ENCODE results near the gene RNF6. TPM values are rescaled to one million over a fixed set of nuclear protein-coding genes. Genes with fewer than 3 reads are reported as not detected.

The RNF6 gene
- total RNA-seq, 1 experiment from 2014 or later = 23.7 TPM

- DNase-seq (ENCODE audit: low read depth) = no peak
Measured at GRCh38 chr13:26225896-26226617, 3.9 kb upstream of the RNF6 start.

DNA sequence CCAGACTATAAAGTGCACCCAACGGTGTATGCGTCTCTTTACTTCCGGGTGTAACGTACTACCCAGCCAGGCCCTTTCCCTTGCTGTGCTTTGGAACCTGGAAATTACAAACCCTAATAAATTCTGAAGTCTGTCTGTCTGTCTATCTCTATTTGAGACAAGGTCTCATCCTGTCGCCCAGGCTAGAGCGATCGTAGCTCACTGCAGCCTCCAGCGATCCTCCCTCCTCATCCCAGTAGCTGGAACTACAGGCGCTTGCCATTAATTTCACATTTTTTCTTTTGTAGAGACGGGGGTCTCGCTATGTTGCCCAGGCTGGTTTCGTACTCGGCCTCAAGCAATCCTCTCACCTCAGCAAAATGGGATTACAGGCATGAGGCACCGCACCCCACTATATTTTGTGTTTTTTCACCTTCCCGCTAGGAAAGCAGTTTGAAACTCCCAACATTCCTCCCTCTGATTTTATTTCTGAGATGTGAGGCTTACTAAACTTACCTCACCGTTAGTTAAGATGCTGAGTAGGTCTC lies 469 bp upstream of the RNF6 start:
- DNase-seq (ENCODE audit: low read depth) = no peak

GRCh38 chr13:26221399-26221720 lies 754 bp downstream of the RNF6 start:
- no peak for DNase-seq (ENCODE audit: low read depth)

- DNase-seq (ENCODE audit: low read depth) = peak; percentile 29
Measured at GRCh38 chr13:26220575-26220974, 1.5 kb downstream of the RNF6 start.

DNA sequence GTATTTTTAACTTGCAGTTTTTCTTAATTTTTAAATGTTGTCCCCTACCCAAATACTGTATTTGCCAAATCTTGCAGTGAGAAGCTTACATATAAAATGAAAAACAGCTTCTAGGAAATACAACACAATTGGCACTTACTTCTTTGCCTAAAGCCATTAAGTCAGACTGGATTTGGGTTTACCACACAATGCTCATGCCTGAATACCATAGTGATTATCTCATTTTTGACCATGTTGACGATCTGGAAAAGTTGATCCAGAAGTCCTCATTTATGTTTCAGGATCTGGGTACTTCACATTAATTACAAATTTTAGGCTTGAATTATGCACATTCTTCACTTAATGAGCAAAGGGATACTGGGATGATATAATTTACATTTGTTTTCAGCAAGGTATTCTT lies 2.4 kb downstream of the RNF6 start:
- DNase-seq (ENCODE audit: low read depth) = peak; percentile 7

GRCh38 chr13:26216042-26216441 lies 6.1 kb downstream of the RNF6 start:
- no peak for DNase-seq (ENCODE audit: low read depth)

DNA sequence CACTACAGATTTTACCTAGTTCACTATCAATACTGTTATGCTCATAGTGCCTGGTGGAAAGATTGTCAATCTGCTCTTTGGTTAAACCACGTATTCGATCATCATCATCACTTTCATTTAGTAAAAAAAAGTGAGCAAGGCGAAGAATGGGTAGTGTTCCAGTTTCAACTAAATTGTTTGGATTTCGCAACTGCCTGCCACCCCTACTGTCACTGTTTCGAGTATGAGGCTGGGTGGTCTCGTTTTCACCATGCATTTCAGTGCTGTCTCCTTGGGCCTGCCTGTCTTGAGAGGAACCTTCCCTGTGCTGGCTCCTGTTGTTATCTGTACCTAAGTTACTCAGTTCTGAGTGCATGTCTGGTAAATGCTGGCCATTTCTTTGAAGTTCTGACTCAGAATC lies 8.1 kb downstream of the RNF6 start:
- no peak for DNase-seq (ENCODE audit: low read depth)

GRCh38 chr13:26213345-26213744 lies 8.8 kb downstream of the RNF6 start:
- DNase-seq (ENCODE audit: low read depth) = no peak

DNA sequence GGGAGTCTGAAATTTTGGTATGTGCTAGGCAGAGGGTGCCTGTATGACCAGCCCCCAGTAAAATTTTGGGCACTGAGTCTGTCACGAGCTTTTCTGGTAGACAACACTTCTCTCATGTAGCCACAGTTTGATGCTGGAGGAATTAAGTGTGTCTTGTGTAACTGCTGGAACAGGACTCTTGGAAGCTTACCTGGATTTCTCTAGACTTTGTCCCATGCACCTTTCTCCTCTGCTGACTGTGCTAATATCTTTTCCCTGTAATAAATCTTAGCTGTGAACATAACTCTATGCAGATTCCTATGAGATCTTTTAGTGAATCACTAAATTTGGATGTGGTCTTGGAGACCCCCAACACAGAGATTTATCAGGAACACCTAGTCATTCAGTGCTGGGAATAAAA lies 13.8 kb downstream of the RNF6 start:
- DNase-seq (ENCODE audit: low read depth) = no peak

GRCh38 chr13:26202365-26202972 lies 19.6 kb downstream of the RNF6 start:
- no peak for DNase-seq (ENCODE audit: low read depth)

GRCh38 chr13:26200811-26201210 lies 21.3 kb downstream of the RNF6 start:
- DNase-seq (ENCODE audit: low read depth) = no peak

GRCh38 chr13:26198116-26198515 lies 24.0 kb downstream of the RNF6 start:
- no peak for DNase-seq (ENCODE audit: low read depth)

- no peak for DNase-seq (ENCODE audit: low read depth)
Measured at GRCh38 chr13:26197298-26197697, 24.8 kb downstream of the RNF6 start.

GRCh38 chr13:26186995-26187394 lies 35.1 kb downstream of the RNF6 start:
- DNase-seq (ENCODE audit: low read depth) = no peak

- DNase-seq (ENCODE audit: low read depth) = peak; percentile 75
Measured at GRCh38 chr13:26186118-26186870, 35.8 kb downstream of the RNF6 start.

DNA sequence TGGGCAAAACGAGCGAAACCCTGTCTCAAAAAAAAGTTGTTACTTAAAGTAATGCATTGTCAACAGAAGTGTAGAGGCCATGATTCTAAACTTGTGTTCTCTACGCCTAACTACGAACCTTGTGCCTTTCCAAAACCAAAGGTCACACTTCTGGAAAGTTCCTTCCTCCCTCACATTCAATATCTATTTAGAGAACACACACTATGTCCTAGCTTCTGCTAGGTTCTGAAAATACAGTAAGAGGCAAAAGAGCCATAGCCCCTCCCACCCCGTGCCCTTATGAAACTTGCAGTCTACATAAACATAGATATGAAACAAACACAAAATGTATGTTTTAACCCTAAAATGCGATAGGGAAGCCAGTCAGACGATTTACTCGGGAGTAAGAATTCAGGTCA lies 36.4 kb downstream of the RNF6 start:
- DNase-seq (ENCODE audit: low read depth) = no peak

DNA sequence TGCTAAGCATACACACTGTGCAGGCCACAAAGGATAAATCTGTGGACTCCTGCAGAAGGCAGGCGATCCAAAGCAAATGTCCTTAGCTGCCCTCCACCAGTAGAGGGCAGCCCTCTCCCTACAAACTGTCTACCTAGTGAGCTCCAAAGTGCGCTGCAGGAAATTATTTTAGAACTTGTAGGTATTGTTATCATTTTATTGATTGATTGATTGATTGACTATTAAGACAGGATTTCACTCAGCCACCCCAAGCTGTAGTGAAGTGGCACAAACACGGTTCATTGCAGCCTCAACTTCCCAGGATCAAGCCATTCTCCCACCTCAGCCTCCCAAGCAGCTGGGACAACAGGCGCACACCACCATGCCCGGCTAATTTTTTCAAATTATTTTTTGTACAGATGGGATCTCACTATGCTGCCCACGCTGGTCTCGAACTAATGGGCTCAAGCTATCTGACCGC lies 37.3 kb downstream of the RNF6 start:
- DNase-seq (ENCODE audit: low read depth) = peak; percentile 55

- DNase-seq (ENCODE audit: low read depth) = no peak
Measured at GRCh38 chr13:26183416-26183815, 38.7 kb downstream of the RNF6 start.

GRCh38 chr13:26179344-26179743 lies 42.8 kb downstream of the RNF6 start:
- no peak for DNase-seq (ENCODE audit: low read depth)

GRCh38 chr13:26168835-26169234 lies 53.3 kb downstream of the RNF6 start:
- DNase-seq (ENCODE audit: low read depth) = no peak

GRCh38 chr13:26168237-26168814 lies 53.8 kb downstream of the RNF6 start:
- DNase-seq (ENCODE audit: low read depth) = no peak

GRCh38 chr13:26163812-26164211 lies 58.3 kb downstream of the RNF6 start:
- DNase-seq (ENCODE audit: low read depth) = no peak
